Lung (tissue), 12 donors: ENCODE results near the gene ERC2. TPM values are rescaled to one million over a fixed set of nuclear protein-coding genes. Genes with fewer than 3 reads are reported as not detected.

Experiments used
- ATAC-seq: fragments of 200-7000 bp; cut with Tn5 transposase; one replicate; pipeline ENCODE4 v1.9.1; 2020; ENCODE audit warnings: moderate number of reproducible peaks; ENCODE audit not compliant: insufficient read depth, low FRiP score
- DNase-seq, 3 donors: peaks; one replicate each; pipeline ENCODE4 v3.0.0-alpha.2; 2013 to 2017
- H3K27ac ChIP-seq, 2 donors: one replicate each; pipeline ENCODE4 v1.5.1; 2013; ENCODE audit warnings: mild to moderate bottlenecking in 2 of 2, moderate library complexity in 2 of 2, control low read depth in 1 of 2, inconsistent platforms in 1 of 2, low read depth in 1 of 2, low read length in 1 of 2
- H3K27me3 ChIP-seq, 3 donors: one replicate each; pipeline ENCODE4 v1.5.1; 2013; ENCODE audit warnings: low read length in 2 of 3; ENCODE audit not compliant: control insufficient read depth in 3 of 3, insufficient read depth in 3 of 3
- H3K36me3 ChIP-seq, 4 donors: one replicate each; pipeline ENCODE4 v1.5.1; 2013; ENCODE audit warnings: low read length in 4 of 4, mild to moderate bottlenecking in 1 of 4, moderate library complexity in 1 of 4; ENCODE audit not compliant: control insufficient read depth in 4 of 4, insufficient read depth in 4 of 4
- H3K4me1 ChIP-seq, 5 donors: one replicate each; pipeline ENCODE4 v1.5.1; 2013; ENCODE audit warnings: low read length in 5 of 5, mild to moderate bottlenecking in 2 of 5, moderate library complexity in 1 of 5; ENCODE audit not compliant: control insufficient read depth in 5 of 5, insufficient read depth in 5 of 5
- H3K4me3 ChIP-seq: one replicate; pipeline ENCODE4 v1.5.1; 2013; ENCODE audit warnings: mild to moderate bottlenecking, control low read depth, moderate library complexity
- H3K9ac ChIP-seq, 2 donors: one replicate each; pipeline ENCODE4 v1.5.1; 2013; ENCODE audit warnings: low read length in 2 of 2, control low read depth in 1 of 2; ENCODE audit not compliant: insufficient read depth in 1 of 2
- H3K9me3 ChIP-seq, 4 donors: one replicate each; pipeline ENCODE4 v1.5.1; 2013; ENCODE audit warnings: low read length in 3 of 4, mild to moderate bottlenecking in 1 of 4, moderate library complexity in 1 of 4; ENCODE audit not compliant: control insufficient read depth in 4 of 4, insufficient read depth in 3 of 4
- CTCF ChIP-seq: IDR thresholded peaks from 2 replicates; pipeline ENCODE4 v1.5.1; 2012; ENCODE audit warnings: mild to moderate bottlenecking; ENCODE audit errors: control extremely low read depth, extremely low read depth
- WGBS, 2 donors: extraction: QIAGEN DNeasy Blood & Tissue Kit; methylation state at CpG; one replicate each; pipeline ENCODE4 v1.1.7; 2013; 5-methylcytosine and 5-hydroxymethylcytosine counted together
- polyA plus RNA-seq, 2 donors: library from polyadenylated mRNA; stranded (reverse); fragments of 200-250 nt; gene quantifications; one replicate each; pipeline ENCODE4 v1.2.1, GENCODE V29; 2013
- total RNA-seq, 2 donors: library from RNA; depleted of rRNA in 1 of 2; stranded (reverse); fragments of >200 nt in 1 of 2; gene quantifications; one replicate each; pipeline ENCODE4 v1.2.1, GENCODE V29; 2014 to 2021
- donor health status: control.
- donor health status: control.
- donor health status: Bipolar disorder and iron deficiency.
- donor health status: healthy.
- donor health status: DM: yes; HTN: yes; CAD: no.

Gene ERC2
- total and polyA plus RNA-seq, 4 donors = 0.20 to 3.5 (median 0.97) TPM

- H3K9me3 ChIP-seq = no peaks in the 10 kb centered on the region
- no peaks in the 10 kb centered on the region for H3K36me3 ChIP-seq
- peaks cover 0 to 16% (median 0%) of the 10 kb centered on the region in 5 donors for H3K4me1 ChIP-seq
- no peak overlapping the region for H3K4me3 ChIP-seq
- ATAC-seq = no peak
- TF ChIP-seq CTCF = no peak
- no peaks in the 10 kb centered on the region for H3K27me3 ChIP-seq
- DNase-seq = no peak
- H3K9ac ChIP-seq = no peak overlapping the region
- no peak overlapping the region for H3K27ac ChIP-seq
Observed at GRCh38 chr3:56200251-56200650, 268.0 kb downstream of the ERC2 start.

GRCh38 chr3:56197991-56198390 lies 270.3 kb downstream of the ERC2 start:
- H3K4me3 ChIP-seq = no peak overlapping the region
- H3K27me3 ChIP-seq = no peaks in the 10 kb centered on the region
- TF ChIP-seq CTCF = no peak
- peaks cover 0 to 16% (median 0%) of the 10 kb centered on the region in 5 donors for H3K4me1 ChIP-seq
- DNase-seq (no peak), ATAC-seq (no peak)
- H3K9ac ChIP-seq = no peak overlapping the region
- H3K27ac ChIP-seq = peak overlapping the region in 1 of 2 donors; percentile 50
- H3K36me3 ChIP-seq = no peaks in the 10 kb centered on the region
- no peaks in the 10 kb centered on the region for H3K9me3 ChIP-seq

DNA sequence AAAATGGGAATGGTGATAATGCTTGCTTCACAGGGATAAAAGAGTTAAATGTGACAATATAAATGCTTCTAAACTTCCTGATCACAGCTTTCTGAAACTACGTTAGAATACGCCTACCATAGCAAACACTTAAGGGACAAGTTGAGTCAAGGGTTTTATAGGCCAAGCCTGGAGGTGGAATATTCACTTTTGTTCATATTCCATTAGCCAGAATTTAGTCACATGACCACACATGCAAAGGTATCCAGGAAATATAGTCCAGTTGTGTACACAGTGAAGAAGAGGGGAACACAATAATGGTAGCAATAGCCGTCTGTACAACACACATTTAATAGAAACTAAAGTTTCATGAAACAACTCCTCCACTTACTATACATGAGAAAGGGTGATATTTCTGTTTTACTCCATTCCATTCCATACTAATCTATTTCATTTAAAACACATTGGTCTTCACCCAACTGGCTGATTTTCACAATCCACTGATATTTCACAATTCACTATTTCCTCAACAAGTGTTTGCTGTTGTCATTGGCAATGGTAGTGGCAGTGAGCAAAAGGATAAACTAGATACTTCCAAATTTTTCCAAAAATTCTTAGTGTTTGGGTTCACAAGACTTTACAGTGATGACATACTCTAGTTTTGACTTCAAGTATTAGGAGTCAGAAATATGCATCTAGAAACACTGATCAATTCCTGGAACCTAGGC lies 270.9 kb downstream of the ERC2 start:
- no peak for ATAC-seq
- WGBS, 2 donors = 52 to 73% methylated on average over 3 of the region's 3 CpGs

More for the DNA sequence above, 270.9 kb downstream of the ERC2 start:
- Histone ChIP-seq H3K27ac (no peak overlapping the region), H3K4me1 (peaks cover 0 to 16% (median 0%) of the 10 kb centered on the region in 5 donors), H3K4me3 (no peak overlapping the region), H3K36me3 (no peaks in the 10 kb centered on the region), H3K9ac (no peak overlapping the region), H3K27me3 (no peaks in the 10 kb centered on the region), H3K9me3 (no peaks in the 10 kb centered on the region)
- DNase-seq = peak in 2 of 3 donors; percentile 34 to 49
- no peak for TF ChIP-seq CTCF
